GM23248 (cell line): Measurements from ENCODE around the gene ADH1B.

ENCODE experiments used
- EZH2 ChIP-seq: fragments of 200-600 bp; sonication (generic); IDR thresholded peaks from 2 replicates; pipeline ENCODE4 v1.6.1; 2018; ENCODE audit warnings: antibody characterized with exemption, mild to moderate bottlenecking; ENCODE audit not compliant: insufficient read depth, poor library complexity, severe bottlenecking
- EZH2phosphoT487 ChIP-seq: fragments of 200-600 bp; sonication (generic); IDR thresholded peaks from 2 replicates; pipeline ENCODE4 v1.6.1; 2018; ENCODE audit warnings: antibody characterized with exemption, moderate library complexity, mild to moderate bottlenecking, low read depth; ENCODE audit not compliant: insufficient read depth

- TF ChIP-seq EZH2 = no peak
- no peak for TF ChIP-seq EZH2phosphoT487
Observed at GRCh38 chr4:99351487-99351886, 30.3 kb upstream of the ADH1B start.
